HepG2 (cell line): Measurements from ENCODE around the gene PDCD11. TPM values are rescaled to one million over a fixed set of nuclear protein-coding genes. Genes with fewer than 3 reads are reported as not detected.

Experiments
- ATAC-seq: fragments of 200-7000 bp; cut with Tn5 transposase; 3 replicates; pipeline ENCODE4 v1.9.1; 2020; ENCODE audit warnings: mild to moderate bottlenecking, moderate library complexity
- BruUV-seq: library from RNA; stranded (reverse); fragments of 400-500 nt; replicated peaks from 2 replicates; lab custom pipeline; 2021; lab: Mats Ljungman, UMichigan
- CTCF ChIA-PET: fragments of 300-600 bp; formaldehyde crosslinking; extraction: SDS; loops from one replicate; lab custom pipeline; 2021; ENCODE audit warnings: low total read pairs, inconsistent platforms, low intra/inter-chr PET ratio; lab: Yijun Ruan, JAX
- POLR2A ChIA-PET: fragments of 350-600 bp; sonication (Branson Sonifier 250); formaldehyde crosslinking; loops from one replicate; lab custom pipeline; 2020; ENCODE audit warnings: antibody characterized with exemption, inconsistent platforms; lab: Yijun Ruan, JAX
- DNase-seq: peaks from one replicate; pipeline ENCODE4 v3.0.0-alpha.2; 2015; ENCODE audit warnings: low spot score
- FAIRE-seq: peaks from 3 replicates; lab custom pipeline; 2011; peaks lifted over from hg19 to GRCh38; lab: Jason Lieb, UNC
- H2AFZ ChIP-seq: one replicate; pipeline ENCODE4 v1.6.1; 2011; ENCODE audit warnings: low read length, inconsistent platforms
- H3K27ac ChIP-seq: fragments of 300-600 bp; 3 replicates; pipeline ENCODE4 v1.8.0; 2011; ENCODE audit warnings: mixed run types, mild to moderate bottlenecking, mixed read lengths, low read length, inconsistent platforms; ENCODE audit not compliant: insufficient read depth; ENCODE audit errors: extremely low read length
- H3K27me3 ChIP-seq, 2 experiments: fragments of 200-600 bp in 1 of 2; 2 replicates in 1 of 2; 3 replicates in 1 of 2; pipeline versions ENCODE4 v1.6.0 to v1.8.0; 2011; ENCODE audit warnings: low read length in 2 of 2, mild to moderate bottlenecking in 2 of 2, moderate library complexity in 2 of 2, inconsistent platforms in 1 of 2; ENCODE audit not compliant: insufficient read depth in 2 of 2, control insufficient read depth in 1 of 2
- H3K36me3 ChIP-seq, 2 experiments: fragments of 200-600 bp in 1 of 2; replicated peaks in 1 of 2; 2 replicates in 1 of 2; 3 replicates in 1 of 2; pipeline versions ENCODE4 v1.5.1 to v1.8.0; 2011; ENCODE audit warnings: low read length in 2 of 2, inconsistent platforms in 1 of 2; ENCODE audit not compliant: insufficient read depth in 2 of 2, control insufficient read depth in 1 of 2
- H3K4me1 ChIP-seq: 2 replicates; pipeline ENCODE4 v1.5.1; 2012; ENCODE audit warnings: low read length, inconsistent platforms; ENCODE audit not compliant: insufficient read depth
- H3K4me2 ChIP-seq: 2 replicates; pipeline ENCODE4 v1.6.0; 2011; ENCODE audit warnings: low read depth, low read length, inconsistent platforms
- H3K4me3 ChIP-seq, 3 experiments: fragments of 200-600 bp in 1 of 3; sonication (generic), shearing (Covaris generic) in 1 of 3; replicated peaks in 1 of 3; 2 replicates each; pipeline ENCODE4 v1.5.1; 2011 to 2016; ENCODE audit warnings: low read length in 3 of 3, inconsistent platforms in 2 of 3, low read depth in 2 of 3, mild to moderate bottlenecking in 2 of 3, control low read depth in 1 of 3, mixed read lengths in 1 of 3; ENCODE audit not compliant: insufficient read depth in 1 of 3
- H3K79me2 ChIP-seq: one replicate; pipeline ENCODE4 v1.6.1; 2011; ENCODE audit warnings: low read length, inconsistent platforms; ENCODE audit not compliant: insufficient read depth
- H3K9ac ChIP-seq: 2 replicates; pipeline ENCODE4 v1.6.0; 2011; ENCODE audit warnings: mild to moderate bottlenecking, low read depth, low read length, inconsistent platforms; ENCODE audit not compliant: insufficient read depth
- H3K9me3 ChIP-seq: 2 replicates; pipeline ENCODE4 v1.5.1; 2012; ENCODE audit warnings: mild to moderate bottlenecking, low read length
- H4K20me1 ChIP-seq: 2 replicates; pipeline ENCODE4 v1.6.0; 2011; ENCODE audit warnings: inconsistent platforms, mild to moderate bottlenecking, low read length, moderate library complexity; ENCODE audit not compliant: insufficient read depth
- ATRX ChIP-seq: sonication (generic); formaldehyde crosslinking; IDR thresholded peaks from 2 replicates; pipeline ENCODE4 v1.4.0; 2020; ENCODE audit warnings: missing genetic modification reagents, borderline replicate concordance
- GZF1 ChIP-seq: sonication (generic); formaldehyde crosslinking; IDR thresholded peaks from 2 replicates; pipeline ENCODE4 v1.5.1; 2020; ENCODE audit warnings: mild to moderate bottlenecking, missing genetic modification reagents
- HMGXB3 ChIP-seq: sonication (generic); formaldehyde crosslinking; IDR thresholded peaks from 2 replicates; pipeline ENCODE4 v1.4.0; 2020; ENCODE audit warnings: missing genetic modification reagents, borderline replicate concordance
- HNRNPUL1 ChIP-seq: fragments of 200-400 bp; formaldehyde crosslinking; IDR thresholded peaks from 2 replicates; pipeline ENCODE4 v1.6.1; 2017; ENCODE audit warnings: low read depth, mild to moderate bottlenecking, low read length, moderate library complexity
- TP53 ChIP-seq: sonication (generic); formaldehyde crosslinking; conservative IDR thresholded peaks from 2 replicates; pipeline ENCODE4 v1.4.0; 2020; ENCODE audit warnings: missing genetic modification reagents
- ZFP41 ChIP-seq: sonication (generic); formaldehyde crosslinking; IDR thresholded peaks from 2 replicates; pipeline ENCODE4 v1.4.0; 2020; ENCODE audit warnings: mild to moderate bottlenecking, missing genetic modification reagents, borderline replicate concordance
- WGBS: methylation state at CpG from one replicate; pipeline ENCODE4 v1.1.6; 2017; ENCODE audit warnings: low lambda C conversion rate; 5-methylcytosine and 5-hydroxymethylcytosine counted together
- in situ Hi-C: cut with HindIII; loops from 2 replicates; pipeline ENCODE4 v1.10.0; 2017; ENCODE audit warnings: low pct_unique_long_range_greater_than_20kb; ENCODE audit not compliant: extremely low pct_ligation_motif_present
- intact Hi-C: fragments of 100-400 bp; cut with micrococcal nuclease; formaldehyde crosslinking; loops from one replicate; pipeline ENCODE4 v1.10.0; 2022; ENCODE audit not compliant: unreplicated experiment
- polyA plus RNA-seq, 8 experiments: library from polyadenylated mRNA; depleted of rRNA in 3 of 8; stranded (reverse) in 7 of 8; unstranded in 1 of 8; fragments of >200 nt; fragmentation: Illumina TruSeq in 4 of 8; extraction: Trizol in 4 of 8; gene quantifications; 2 replicates each; pipeline versions ENCODE4 v1.2.1 to v1.2.3, GENCODE V29; 2011 to 2016; ENCODE audit warnings: low read depth in 4 of 8, missing spikeins in 1 of 8, mixed read lengths in 1 of 8; ENCODE audit not compliant: insufficient read depth in 1 of 8
- total RNA-seq, 5 experiments: library from RNA; depleted of rRNA; stranded (reverse); fragments of >200 nt; fragmentation: Illumina TruSeq; extraction: Trizol; gene quantifications; 2 replicates each; pipeline ENCODE4 v1.2.3, GENCODE V29; 2016; ENCODE audit warnings: low read depth in 1 of 5
- TF ChIP-seq, protein P1 (sequence below): sonication (generic); formaldehyde crosslinking; IDR thresholded peaks from 2 replicates; pipeline ENCODE4 v1.4.0; 2020; ENCODE audit warnings: missing genetic modification reagents
- TF ChIP-seq, protein P2 (sequence below): sonication (generic); formaldehyde crosslinking; IDR thresholded peaks from 2 replicates; pipeline ENCODE4 v1.4.0; 2020; ENCODE audit warnings: missing genetic modification reagents, borderline replicate concordance

Gene PDCD11
- total and polyA plus RNA-seq, 2 of the 13 experiments (the other 11 are each of a cell fraction or from before 2014, with no cell fraction given), result 12.8 to 52.8 TPM

GRCh38 chr10:103419101-103419500 lies 22.7 kb downstream of the PDCD11 start (continued):
- TF ChIP-seq, protein P1, sequence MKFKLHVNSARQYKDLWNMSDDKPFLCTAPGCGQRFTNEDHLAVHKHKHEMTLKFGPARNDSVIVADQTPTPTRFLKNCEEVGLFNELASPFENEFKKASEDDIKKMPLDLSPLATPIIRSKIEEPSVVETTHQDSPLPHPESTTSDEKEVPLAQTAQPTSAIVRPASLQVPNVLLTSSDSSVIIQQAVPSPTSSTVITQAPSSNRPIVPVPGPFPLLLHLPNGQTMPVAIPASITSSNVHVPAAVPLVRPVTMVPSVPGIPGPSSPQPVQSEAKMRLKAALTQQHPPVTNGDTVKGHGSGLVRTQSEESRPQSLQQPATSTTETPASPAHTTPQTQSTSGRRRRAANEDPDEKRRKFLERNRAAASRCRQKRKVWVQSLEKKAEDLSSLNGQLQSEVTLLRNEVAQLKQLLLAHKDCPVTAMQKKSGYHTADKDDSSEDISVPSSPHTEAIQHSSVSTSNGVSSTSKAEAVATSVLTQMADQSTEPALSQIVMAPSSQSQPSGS, result no peak
- TF ChIP-seq, all 625 proteins: peak for 0

GRCh38 chr10:103423748-103424147 lies 27.3 kb downstream of the PDCD11 start:
- ATAC-seq (no peak), DNase-seq (no peak), FAIRE-seq (no peak)
- Histone ChIP-seq H3K4me3 (no peak overlapping the region), H3K4me2 (no peak overlapping the region), H4K20me1 (no peaks in the 10 kb centered on the region), H3K36me3 (peaks cover 42 to 81% of the 10 kb centered on the region in 2 experiments), H3K27me3 (no peaks in the 10 kb centered on the region), H3K27ac (no peak overlapping the region), H3K4me1 (peaks cover 10% of the 10 kb centered on the region; the same call in 1 of the 2 replicates), H3K79me2 (no peaks in the 10 kb centered on the region), H3K9me3 (no peaks in the 10 kb centered on the region), H3K9ac (no peak overlapping the region), H2AFZ (no peak overlapping the region)
- ChIA-PET CTCF (no interaction called here), POLR2A (no interaction called here)
- no TSS peak for BruUV-seq
- WGBS, result 99% methylated on average over 5 of the region's 5 CpGs
- no peak for TF ChIP-seq GZF1
- intact Hi-C loops (no loop called here), in situ Hi-C loops (no loop called here)

DNA sequence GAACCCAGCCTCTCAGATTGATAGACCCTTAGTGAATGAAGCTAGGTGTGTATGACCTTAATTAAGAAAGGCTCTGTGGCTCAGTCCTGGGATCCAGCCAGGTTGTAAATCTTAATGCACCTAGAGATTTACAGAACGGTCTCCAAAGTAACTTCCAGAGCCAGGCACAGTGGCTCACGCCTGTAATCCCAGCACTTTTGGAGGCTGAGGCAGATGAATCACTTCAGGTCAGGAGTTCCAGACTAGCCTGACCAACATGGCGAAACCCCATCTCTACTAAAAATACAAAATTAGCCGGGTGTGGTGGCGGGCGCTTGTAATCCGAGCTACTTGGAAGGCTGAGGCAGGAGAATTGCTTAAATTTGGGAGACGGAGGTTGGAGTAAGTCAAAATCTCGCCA lies 31.4 kb downstream of the PDCD11 start:
- Histone ChIP-seq H3K27ac (no peak overlapping the region), H3K36me3 (peaks cover 27 to 77% of the 10 kb centered on the region in 2 experiments), H4K20me1 (no peaks in the 10 kb centered on the region), H3K4me2 (no peak overlapping the region), H2AFZ (no peak overlapping the region), H3K79me2 (no peaks in the 10 kb centered on the region), H3K27me3 (no peaks in the 10 kb centered on the region), H3K9ac (no peak overlapping the region), H3K4me1 (peaks cover 8% of the 10 kb centered on the region), H3K4me3 (no peak overlapping the region), H3K9me3 (no peaks in the 10 kb centered on the region)
- ChIA-PET CTCF (no interaction called here), POLR2A (no interaction called here)
- WGBS, result 98% methylated on average over 9 of the region's 9 CpGs
- BruUV-seq, result no TSS peak
- no peak for FAIRE-seq
- no peak for ATAC-seq
- intact Hi-C loops (no loop called here), in situ Hi-C loops (no loop called here)
- no peak for DNase-seq
- TF ChIP-seq ZFP41 (CRISPR knock-in tag) (no peak), HMGXB3 (CRISPR knock-in tag) (no peak), TP53 (no peak), ATRX (CRISPR knock-in tag) (no peak), HNRNPUL1 (no peak)
- TF ChIP-seq, protein P2, sequence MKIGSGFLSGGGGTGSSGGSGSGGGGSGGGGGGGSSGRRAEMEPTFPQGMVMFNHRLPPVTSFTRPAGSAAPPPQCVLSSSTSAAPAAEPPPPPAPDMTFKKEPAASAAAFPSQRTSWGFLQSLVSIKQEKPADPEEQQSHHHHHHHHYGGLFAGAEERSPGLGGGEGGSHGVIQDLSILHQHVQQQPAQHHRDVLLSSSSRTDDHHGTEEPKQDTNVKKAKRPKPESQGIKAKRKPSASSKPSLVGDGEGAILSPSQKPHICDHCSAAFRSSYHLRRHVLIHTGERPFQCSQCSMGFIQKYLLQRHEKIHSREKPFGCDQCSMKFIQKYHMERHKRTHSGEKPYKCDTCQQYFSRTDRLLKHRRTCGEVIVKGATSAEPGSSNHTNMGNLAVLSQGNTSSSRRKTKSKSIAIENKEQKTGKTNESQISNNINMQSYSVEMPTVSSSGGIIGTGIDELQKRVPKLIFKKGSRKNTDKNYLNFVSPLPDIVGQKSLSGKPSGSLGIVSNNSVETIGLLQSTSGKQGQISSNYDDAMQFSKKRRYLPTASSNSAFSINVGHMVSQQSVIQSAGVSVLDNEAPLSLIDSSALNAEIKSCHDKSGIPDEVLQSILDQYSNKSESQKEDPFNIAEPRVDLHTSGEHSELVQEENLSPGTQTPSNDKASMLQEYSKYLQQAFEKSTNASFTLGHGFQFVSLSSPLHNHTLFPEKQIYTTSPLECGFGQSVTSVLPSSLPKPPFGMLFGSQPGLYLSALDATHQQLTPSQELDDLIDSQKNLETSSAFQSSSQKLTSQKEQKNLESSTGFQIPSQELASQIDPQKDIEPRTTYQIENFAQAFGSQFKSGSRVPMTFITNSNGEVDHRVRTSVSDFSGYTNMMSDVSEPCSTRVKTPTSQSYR (CRISPR knock-in tag), result no peak
